Hematopoietic multipotent progenitor cell treated with erythropoietin and hydrocortisone succinate and interleukin-3 and kit ligand, for 6 days (in vitro differentiated cells): ENCODE results near the gene BCAS3.
"Not testable (repeated sequence)": the region's sequence is repeated elsewhere in the genome, so short reads cannot be mapped to it uniquely, and the experiment has no call there.

ENCODE experiments used
- DNase-seq: peaks from one replicate; pipeline ENCODE4 v3.0.0-alpha.2; 2015

Gene BCAS3

DNA sequence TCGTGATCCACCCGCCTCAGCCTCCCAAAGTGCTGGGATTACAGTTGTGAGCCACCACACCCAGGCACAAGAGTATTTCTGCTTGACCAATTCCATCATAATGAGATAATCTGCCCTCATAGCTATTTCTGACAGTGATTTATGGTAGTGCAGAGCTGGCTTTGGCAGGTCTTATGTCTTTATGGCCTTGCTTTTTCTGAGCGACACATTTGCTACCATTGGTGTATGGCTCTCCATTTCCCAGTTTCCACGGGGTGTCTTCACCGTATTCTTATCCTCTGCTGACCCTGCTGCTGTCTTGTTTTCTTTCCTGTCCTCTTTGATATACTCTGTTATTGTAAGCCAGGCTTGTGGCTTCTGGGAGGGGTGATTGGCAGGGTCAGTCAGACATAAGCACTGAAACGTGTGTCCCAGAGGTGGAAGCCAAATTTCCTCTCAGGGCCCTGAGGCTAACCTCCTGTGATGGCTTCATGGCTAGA lies 560.8 kb downstream of the BCAS3 start:
- no peak for DNase-seq

DNA sequence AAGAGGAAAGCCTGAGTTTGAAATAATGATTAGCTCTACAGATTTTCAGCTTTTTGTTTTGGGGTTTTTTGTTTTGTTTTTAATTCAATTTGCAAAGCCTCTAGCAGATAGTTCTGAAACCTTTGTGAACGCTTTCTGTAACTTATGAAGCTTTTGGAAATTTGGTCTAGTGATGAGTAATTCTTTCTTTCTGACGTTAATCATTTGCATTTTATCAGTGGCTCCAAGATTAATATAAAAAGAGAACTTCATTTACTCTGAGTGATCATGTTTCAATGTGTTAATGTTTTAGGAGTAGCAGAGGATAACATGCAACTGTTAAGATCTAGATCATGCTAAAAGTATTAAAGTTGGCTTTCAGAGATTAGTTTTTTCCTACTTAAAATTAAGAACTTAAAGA lies 561.7 kb downstream of the BCAS3 start:
- DNase-seq: no peak

DNA sequence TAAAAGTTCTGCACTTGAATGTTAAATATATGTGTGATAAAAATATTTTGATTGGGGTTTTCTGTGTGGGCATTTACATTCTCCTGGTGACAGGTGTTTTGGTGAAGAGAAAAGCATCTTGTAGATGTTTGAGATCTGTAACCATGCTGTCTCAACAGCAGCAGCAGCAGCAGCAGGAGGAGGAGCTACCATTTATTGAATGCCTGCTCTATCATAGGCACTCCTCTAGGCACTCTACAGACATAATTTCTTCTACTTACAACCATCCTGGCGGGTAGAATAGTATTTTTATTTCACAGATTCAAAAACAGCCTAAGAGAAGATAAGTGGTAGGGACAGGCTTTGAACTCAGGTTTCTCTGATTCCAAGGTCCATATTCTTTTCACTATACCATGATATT lies 562.3 kb downstream of the BCAS3 start:
- DNase-seq: no peak

DNA sequence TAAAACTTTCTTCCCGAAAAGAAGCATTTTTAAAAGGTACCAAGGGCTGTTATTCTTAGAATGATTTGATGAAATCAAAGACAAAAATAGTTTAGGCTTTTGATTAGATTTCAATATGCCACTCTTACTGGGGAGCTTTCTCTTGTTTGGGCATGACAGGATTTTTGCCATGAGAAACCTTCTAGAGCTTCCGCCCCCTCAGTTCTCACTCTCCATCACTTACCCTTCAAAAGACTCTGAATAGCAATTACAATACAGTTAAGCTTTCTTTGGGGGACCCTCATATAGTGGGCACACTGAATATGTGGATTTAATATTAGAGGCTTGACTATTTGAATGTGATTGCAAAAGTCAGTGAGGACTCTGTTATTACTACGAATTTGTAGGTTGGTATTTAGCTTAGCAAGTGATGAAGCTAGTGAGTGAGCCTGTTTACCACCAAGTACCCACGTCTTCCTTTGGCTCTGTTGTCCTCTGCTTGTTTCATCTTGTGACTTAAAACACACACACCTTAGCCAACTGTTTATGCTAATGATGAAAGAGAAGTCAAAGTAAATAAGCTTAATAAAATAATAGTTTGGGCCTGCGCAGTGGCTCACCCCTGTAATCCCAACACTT lies 563.3 kb downstream of the BCAS3 start:
- DNase-seq: no peak

DNA sequence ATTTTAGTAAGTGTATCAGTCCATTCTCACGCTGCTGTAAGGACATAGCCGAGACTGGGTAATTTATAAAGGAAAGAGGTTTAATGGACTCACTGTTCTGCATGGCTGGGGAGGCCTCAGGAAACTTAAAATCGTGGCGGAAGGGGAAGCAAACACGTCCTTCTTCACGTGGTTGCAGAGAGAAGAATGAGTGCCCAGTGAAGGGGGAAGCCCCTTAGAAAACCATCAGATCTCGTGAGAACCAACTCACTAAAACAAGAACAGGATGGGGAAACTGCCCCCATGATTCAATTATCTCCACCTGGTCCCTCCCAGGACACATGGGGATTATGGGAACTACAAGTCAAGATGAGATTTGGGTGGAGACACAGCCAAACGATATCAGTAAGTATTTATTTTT lies 567.3 kb downstream of the BCAS3 start:
- DNase-seq: not testable (repeated sequence)

DNA sequence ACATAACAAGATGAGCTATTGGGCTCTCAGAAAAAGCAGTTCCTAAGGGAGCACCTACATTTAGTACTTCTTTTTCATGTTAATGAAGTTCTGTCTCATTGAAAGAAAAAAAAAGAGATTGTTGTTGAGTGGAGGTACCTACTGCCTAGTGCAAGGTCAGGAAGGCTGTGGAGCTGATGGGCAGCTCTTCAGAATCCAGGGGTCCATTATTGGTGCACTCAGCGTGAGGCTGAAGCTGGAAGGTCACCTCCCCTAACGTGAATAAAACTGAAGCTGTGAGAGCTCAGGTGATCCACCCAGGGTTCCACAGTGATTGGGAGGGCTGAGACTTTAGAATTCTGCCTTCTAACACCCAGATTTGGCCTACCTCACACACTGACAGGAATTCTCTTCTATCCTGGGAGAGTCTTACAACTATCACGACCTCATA lies 568.1 kb downstream of the BCAS3 start:
- no peak for DNase-seq

DNA sequence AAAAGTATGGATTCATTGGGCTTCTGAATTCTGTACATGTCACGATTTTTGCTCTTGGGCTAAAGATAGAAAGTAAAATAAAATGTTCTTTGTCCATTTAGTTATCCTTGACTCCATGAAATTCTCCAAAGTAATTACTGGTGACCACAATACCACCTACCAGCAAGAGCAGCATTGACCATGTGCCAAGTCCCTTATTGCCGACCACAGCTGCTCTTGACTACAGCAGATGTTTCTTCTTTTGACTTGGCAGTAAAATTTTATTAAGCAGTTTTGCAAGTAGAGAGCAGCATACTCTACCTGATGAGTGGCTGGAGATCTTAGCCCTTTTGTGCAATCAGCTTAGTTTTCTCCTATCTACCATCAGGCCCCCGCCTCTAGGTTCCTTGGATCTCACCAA lies 569.8 kb downstream of the BCAS3 start:
- DNase-seq: no peak

DNA sequence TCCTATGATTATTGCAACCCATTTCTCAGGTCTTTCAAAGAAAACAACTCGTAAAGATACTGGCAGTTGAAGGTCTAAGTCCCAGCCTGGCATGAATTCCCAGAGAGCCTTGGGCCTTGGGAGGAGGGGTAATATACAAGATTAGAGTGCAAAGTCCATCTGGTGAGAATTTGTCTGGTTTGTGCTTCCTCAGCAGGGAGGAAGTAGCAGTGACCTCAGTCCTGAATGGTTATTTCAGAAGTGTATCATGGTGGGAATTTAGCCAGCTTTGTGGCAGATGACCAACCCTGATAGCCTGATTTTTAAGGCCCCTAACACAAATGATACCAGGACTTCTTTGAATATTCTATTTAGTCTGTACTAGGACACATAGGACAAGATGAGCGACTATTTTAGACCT lies 570.7 kb downstream of the BCAS3 start:
- peak; percentile 36 for DNase-seq

DNA sequence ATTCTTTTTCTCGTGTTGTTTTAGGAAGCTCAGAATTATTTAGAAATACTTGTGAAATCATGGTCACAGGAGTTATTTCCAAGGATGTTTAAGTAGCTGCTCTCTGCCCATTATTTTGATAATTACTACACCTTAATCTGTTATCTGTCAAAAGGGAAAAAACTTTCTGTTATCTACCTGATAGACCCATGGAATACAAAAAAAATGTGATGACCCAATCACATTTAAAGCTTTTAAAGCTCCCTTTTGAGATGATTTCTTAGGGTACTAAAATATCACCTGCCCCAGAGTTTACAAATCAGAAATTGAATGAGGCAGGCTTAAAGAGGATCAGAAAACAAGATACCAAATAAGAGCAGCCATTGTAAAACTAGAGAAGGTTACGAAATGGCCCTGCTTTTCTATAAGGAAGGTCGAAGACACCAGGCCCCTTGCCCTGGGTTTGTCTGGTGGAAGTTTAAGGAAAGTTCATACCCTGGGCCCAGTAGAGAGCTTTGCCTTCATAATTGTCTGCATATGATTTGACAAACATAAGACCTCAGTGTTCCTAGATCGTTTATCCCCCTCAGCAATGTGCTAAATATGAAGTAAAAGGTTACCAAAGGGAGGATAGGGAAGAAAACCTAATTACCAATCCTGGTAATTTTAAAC lies 572.1 kb downstream of the BCAS3 start:
- DNase-seq: no peak

DNA sequence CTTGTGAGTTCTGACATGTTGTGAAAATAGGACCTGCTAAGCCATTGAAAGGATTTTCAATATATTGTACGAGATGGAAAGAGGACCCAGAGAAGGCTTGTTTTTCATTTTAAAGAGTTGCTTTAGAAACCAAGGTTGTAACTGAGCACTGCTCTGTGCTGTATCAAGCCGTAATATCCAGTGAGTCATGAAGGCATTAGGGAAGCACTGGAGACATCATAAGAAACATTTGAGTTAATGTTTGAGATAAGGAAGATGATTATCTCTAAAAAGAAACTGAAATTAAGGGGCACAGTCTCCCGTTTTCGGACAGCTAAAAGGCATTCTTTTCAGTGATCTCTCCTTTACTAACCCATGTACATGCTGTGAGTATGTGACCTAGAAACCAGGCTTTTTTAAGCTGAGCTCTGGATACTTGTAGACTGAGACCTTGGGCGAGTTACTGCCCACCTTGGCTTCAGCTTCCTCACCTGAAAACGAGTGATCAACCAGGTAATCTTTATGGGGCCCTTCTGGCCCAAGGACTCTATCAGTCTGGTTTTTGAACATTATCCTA lies 572.8 kb downstream of the BCAS3 start:
- peak; percentile 20 for DNase-seq

DNA sequence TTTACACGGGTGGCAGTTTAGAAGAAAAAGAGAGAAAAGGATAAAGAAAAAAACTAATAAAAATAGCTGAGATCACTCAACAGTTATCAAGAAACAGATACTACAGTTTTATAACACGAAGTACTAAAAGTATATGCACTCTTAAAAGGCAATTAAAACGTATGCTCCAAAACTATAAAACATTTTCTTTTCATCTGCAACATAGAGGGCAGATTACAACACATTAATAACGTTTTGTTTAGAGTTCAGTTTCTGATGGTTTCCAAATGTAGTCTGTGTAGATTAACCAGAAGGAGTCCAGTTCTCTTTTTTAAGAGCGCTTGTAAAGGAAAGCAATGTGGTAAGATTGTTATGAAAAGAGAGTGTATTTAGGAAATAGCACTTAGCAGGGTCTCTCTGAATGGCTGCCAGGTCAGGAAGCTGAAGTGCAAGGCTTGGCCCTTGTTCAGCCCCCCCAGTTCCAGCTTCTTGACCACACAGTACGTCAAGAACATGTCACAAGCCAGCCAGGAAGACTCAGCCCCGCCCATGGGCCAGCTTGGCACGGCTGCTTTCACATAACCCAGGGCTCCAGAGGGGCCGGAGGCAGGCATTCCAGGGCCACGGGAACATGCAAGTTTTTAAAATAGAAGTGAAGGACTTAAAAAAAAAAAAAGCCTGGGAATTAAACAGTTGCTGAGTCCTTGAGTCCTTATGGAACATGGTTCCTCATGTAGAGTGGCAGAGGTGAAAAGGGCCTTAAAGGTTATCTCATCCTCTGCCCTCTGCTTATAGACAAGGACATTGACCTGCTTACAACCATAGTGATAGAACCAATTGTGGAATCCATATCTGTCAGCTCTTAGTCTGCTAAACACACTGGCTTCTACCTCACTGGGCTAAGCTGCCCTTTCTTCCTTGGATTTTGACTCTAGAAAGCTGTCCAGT lies 574.6 kb downstream of the BCAS3 start:
- DNase-seq: peak; percentile 82

DNA sequence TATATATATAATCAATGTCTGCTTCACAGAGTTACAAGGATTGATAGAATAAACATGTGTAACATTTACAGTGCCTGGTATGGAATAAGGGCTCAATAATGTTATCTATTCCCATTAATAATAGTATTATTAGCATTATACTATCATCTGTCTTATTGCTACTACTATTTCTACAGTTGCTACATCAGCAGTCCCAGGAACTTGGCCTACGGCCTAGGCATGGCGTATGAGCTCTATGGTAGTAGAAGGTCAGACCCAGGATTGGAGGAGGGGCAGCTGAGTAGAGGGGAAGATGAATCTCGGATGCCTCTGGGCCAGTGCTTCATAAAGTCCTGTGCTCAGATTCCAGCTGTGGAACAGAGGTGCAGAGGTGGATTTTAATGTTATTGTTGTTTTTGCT lies 575.7 kb downstream of the BCAS3 start:
- DNase-seq: no peak

DNA sequence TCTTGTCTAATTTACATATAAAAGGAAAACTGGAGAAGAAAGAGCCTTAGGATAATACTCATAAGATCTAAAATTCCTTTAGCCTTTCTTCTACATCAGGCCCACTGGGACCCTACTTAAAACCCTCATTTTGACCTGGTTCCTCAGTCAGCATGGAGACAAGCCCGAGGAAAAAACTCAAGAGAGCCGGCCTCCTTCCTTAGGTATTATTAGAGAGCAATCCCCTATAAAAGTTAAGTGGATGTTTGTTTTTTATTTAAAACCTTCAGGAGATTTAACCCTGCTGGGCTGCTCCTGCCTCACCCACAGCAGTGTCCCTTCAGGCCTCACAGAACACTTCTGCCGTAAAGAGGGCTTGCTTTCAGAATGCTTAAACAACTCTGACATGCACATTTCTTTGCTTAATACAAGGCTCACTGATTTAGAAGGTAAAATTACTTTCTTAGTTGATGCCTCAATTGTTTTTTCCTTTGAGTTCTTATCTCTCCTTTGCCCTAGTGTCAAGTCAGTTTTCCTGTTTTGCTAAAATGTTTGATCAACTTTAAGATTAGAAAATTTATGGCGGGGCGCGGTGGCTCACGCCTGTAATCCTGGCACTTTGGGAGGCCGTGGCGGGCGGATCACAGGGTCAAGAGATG lies 576.4 kb downstream of the BCAS3 start:
- no peak for DNase-seq

DNA sequence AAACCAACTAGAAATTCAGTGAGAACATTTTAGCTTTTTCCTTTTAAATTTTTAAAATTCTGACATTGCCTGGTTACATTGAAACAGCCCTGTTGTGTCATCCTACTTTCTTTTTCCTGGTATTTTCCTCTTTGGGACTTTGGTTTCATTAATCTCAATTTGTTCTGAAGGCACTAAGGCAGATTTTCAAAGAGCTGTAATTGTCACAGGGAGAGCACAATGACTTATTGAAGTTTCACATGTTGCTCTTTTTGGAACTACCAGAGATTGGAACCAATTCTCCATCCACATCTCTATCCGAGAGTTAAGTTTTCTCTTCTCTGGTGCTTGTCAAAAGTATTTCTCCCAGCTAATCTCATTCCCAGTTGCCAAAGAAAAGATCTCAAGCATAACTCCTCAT lies 577.3 kb downstream of the BCAS3 start:
- no peak for DNase-seq

DNA sequence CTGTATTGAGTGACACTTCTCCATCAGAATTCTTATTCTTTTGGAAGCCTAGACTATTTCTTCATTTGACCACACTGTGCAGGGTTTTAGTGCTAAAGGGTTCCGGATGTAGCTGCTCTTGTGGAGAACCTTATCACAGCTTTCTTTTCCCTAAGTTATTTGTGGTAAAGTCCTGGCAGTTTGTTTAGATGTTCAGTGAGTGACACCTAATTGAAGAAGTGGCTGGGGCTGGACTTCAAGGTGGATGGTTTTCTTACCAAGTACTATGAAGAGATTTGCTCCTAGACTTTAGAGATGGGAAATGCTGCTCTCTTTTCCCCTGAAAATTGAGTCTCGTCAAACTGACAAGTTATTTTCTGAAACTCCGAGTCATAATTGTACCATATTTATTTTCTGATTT lies 578.0 kb downstream of the BCAS3 start:
- no peak for DNase-seq

DNA sequence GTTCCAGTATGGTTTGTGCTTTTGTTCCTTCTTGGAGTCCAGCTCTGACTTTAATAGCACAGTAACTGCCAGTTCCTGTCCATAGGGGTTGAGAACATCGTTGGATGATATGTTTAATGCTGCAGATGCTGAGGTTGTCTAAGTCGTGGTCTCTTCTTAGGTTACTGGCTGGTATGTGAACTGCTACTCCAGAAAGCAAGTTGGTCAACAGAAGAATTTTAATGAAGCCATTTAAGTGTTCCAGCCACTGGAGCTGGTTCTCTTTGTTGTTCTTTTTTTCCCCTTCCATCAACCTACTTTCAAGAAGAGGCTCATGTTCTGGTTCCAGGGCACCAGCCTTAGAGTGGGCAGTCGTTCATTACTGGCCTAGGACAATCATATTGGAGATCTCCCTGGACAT lies 581.7 kb downstream of the BCAS3 start:
- no peak for DNase-seq

DNA sequence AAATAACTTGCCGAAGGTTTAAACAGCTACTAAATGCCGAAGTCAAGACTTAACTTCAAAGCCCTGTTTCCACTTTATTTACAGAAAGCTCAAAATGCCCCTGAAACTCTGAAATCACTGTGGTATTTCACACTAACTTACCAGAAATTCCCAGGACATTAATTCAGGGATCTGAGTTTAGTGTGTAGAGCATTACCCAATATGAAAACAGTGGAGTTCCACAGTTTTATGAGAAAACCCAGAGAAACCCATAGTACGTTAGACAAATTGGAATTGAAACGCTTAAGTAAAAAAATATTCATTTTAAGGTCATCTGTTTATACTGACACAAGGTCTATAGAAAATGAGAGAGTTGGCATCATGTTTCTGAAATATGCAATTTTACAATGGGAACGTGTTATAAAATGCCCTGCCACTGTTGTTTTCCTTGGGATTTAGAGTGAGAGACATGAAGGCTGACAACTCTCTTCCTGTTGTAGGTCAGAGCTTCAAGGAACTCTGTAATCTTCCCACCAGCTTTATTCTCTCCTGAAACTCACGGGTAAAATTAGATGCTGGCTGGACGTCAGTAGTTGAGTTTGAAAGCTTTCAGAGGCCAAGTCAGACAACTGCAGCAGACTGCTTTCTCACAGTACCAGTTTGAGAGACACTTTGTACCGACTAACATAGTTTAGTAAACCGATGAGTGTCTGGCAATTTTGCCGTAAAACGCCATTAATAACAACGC lies 582.6 kb downstream of the BCAS3 start:
- no peak for DNase-seq

DNA sequence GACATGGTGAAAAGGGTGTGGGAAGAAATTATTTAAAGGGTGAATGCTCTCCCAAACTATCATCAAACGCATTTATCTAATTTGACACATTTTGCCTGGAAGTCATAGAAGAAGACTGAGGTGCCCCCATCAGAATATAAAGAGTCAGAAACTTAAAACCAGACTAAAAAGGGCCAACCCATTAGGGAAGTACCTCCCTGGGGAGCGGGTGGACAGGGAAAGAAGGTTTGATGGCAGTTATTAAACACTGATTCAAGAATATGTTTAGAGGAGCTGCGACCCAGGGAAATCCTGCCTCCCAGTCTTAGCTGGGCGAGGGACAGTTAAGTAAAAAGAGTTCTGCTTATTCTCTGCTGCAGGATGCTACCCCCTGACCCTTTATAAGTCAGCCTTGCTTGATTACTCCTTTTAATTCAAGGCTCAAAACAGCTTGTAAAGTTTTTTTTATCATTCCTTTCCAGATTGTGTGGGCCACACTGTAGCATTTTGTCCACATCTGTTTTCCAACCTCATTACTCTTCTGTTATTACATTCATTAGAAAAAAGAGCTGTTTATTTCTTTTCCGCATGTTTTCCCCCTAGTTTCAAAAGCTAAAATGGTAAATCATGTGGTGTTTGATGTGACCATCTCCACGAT lies 583.5 kb downstream of the BCAS3 start:
- no peak for DNase-seq

DNA sequence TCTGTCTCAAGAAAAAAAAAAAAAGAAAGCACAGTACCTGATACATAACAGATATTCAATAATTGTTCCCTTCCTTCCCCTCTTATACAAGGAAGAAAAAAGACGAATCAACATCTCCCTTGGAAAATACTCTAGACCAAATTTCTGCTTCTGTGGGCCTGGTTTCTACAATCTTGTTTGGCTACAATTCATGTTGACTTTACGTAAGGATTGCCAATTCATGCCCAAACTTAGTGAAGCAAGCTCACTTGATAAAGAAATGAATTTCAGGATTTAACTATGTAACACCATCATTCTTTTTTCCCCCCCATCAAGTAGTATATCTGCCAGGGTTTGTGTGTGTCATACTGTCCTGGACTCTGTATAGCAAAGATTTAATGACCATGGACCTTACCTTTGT lies 587.7 kb downstream of the BCAS3 start:
- DNase-seq: no peak

DNA sequence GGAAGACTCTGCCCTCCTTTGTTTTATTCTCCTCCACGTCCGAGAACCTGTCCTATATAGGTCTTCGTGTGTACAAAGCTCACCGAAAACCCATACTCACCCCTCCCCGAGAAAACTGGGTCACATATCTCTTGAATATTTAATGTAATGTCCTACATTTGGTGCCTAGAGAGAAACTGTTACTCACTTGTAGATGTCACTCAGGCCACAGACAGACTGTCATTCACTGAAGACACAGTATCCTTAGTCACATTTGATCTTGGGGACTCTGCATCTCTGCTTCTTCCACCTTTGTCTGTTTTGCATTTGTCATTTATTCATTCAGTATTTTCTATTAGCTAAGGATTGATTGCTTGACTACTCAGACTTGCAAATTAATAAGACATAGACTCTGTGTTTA lies 590.2 kb downstream of the BCAS3 start:
- no peak for DNase-seq

DNA sequence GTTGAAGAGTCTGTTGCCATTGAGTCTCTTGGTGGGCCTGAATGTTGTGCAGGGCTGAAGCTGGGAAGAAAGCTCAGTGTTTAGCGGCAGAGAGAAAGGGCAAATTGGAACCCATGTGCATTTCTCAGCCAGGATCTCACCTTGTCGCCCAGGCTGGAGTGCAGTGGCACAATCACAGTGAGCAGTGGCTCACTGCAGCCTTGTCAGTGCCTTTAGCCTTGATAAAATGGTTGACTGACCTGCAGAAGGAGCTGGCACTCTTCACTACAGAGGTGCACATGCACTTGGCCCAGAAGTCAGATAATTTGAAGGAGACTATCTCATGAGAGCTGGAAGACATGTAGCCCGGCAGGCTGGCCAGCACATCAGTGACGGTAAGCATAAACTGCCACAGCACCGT lies 597.7 kb downstream of the BCAS3 start:
- no peak for DNase-seq

DNA sequence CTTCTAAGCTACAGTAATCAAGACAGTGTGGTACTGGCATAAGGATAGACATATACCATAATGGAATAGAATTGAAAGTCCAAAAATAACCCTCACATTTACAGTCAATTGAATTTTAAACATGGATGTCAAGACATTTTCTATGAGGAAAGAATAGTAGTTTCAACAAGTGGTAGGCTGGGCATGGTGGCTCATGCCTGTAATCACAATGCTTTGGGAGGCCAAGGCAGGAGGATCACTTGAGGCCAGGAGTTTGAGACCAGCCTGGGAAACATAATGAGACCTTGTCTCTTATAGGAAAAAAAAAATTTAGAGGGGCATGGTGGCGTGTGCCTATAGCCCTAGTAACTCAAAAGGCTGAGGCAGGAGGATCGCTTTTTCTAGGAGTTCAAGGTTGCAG lies 599.2 kb downstream of the BCAS3 start:
- DNase-seq: no peak
